ENCODE data around the gene SRRM2.

Gene SRRM2

DNA sequence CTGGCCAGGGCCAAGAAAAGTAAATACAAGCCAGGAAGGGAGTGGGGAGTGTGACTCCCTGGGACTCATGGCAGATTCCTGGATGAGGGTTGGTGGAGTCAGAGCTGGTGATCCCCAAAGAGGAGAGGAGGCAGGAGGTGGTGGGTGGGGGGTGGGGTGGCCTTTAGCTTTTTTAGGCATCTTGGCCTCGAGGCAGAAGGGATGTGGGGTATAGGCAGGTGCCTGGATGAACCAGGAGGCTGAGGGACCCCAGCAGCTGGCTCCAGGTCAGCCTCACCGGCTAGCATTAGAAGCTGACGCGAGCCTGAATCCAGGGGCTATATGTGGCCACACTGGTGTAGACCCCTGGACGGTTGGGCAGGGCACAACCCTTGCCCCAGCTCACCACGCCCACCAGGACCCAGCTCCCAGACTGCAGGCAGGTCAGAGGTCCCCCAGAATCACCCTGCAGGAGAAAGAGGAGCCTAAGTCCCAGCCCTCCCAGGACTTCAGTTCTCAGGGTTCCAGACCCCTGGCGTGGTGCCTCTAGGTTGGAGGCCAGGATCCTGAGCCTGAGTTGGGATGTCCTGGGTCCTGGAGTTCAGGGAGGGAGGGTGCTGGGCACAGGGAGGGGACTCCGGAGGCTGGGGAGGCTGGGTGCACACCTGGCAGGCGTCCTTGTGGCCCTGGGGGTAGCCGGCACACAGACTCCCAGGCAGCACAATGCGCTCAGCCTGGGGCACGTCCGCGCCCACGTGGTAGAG, 32.1 kb downstream of the SRRM2 start:
- Histone ChIP-seq H3K4me3 (ENCODE audit: low read length) (no peak overlapping the region), H3K36me3 (ENCODE audit: insufficient read depth, low read length) (no peaks in the 10 kb centered on the region), H3K9me3 (replicated peaks; ENCODE audit: low read length) (no peaks in the 10 kb centered on the region), H3K27me3 (ENCODE audit: control insufficient read depth, insufficient read depth, low read length) (peaks cover 43% of the 10 kb centered on the region), H3K4me1 (ENCODE audit: control insufficient read depth, insufficient read depth, low read length) (no peaks in the 10 kb centered on the region), H3K9ac (ENCODE audit: low read depth, low read length) (no peak overlapping the region), H3K4me2 (ENCODE audit: low read length) (peak overlapping the region; percentile 59)

DNA sequence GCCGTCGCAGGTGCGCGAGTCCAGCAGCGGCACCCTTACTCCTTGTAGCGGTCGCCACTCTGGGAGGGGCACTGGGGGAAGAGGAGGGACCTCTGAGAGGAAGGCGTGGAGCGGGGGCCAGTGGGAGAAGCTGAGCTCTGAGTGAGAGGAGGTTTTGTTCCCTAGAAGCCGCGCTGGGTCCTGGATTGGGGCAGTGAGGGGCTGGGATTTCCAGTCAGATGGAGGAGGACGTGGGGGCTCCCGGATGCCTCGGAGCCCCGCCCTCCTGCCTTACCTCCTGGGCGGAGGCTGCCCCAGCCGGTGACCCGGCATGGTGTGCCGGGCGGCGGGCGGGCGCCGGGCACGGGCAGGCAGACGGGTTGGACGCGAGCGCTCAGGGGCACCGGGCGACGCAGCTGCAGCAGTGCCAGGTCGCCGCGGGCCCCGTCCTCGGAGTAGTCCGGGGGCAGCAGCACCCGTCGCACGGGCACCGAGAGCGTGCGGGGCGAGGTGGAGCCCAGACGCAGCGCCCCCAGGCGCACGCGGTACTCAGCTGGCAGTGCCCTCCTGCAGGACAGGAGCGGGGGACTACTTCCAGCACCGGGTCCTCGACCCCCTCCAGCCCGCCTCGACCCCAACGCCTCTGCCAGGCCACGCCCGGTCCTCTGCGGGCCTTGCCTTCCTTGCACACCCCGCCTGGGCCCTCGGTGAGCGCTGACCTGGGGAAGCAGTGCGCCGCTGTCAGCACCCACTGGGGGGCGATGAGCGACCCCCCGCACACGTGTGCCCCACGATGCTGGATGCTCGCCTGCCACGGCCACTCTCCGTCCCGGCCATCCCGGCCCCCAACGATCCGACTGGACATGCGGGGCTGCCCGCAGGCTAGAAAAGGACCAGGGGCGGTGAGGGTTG, 32.9 kb downstream of the SRRM2 start:
- Histone ChIP-seq H3K4me3 (ENCODE audit: low read length) (no peak overlapping the region), H3K9me3 (replicated peaks; ENCODE audit: low read length) (no peaks in the 10 kb centered on the region), H3K4me2 (ENCODE audit: low read length) (peak overlapping the region; percentile 59), H3K27me3 (ENCODE audit: control insufficient read depth, insufficient read depth, low read length) (peaks cover 44% of the 10 kb centered on the region), H3K36me3 (ENCODE audit: insufficient read depth, low read length) (no peaks in the 10 kb centered on the region), H3K4me1 (ENCODE audit: control insufficient read depth, insufficient read depth, low read length) (no peaks in the 10 kb centered on the region), H3K9ac (ENCODE audit: low read depth, low read length) (no peak overlapping the region)

DNA sequence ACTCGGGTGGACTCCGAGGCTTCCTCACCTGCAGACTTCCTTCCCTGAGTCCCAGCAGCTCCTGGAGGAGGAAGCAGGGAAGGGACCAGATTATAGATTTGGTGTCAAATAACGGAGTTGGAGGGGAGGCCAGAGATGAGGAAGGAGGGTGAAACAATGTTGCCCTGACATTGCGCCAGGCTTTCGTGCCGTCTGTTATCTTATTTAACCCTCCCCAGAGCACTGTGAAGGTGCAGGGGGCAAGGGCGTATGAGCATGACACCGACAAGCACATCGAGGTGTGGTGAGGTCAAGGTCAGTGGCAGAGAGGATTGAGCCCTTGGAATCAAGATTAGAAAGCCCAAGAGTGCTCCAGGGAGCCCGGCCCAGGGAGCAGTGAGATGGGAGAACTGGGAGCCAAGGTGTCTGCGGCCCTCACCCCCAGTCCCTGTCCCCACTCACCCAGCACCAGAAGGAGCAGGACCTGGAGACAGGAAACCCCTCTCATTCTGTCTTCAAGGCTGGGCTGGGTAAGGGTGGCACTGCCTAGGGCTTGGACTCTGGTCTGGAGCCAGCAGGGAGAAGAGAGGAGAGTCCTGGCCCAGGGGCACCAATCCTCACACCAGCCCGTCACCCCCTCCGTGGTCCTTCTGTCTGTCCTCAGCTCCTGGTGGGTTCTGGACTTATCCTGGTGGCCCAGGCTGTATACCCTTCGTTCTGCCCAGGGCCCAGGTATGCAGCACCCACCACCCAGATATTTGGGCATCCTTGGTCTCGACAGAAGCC, 33.8 kb downstream of the SRRM2 start:
- no peak overlapping the region for H3K4me2 ChIP-seq (ENCODE audit: low read length)
- H3K9ac ChIP-seq (ENCODE audit: low read depth, low read length) = no peak overlapping the region
- no peaks in the 10 kb centered on the region for H3K36me3 ChIP-seq (ENCODE audit: insufficient read depth, low read length)
- no peak overlapping the region for H3K4me3 ChIP-seq (ENCODE audit: low read length)
- no peaks in the 10 kb centered on the region for H3K9me3 ChIP-seq (replicated peaks; ENCODE audit: low read length)
- no peaks in the 10 kb centered on the region for H3K4me1 ChIP-seq (ENCODE audit: control insufficient read depth, insufficient read depth, low read length)
- H3K27me3 ChIP-seq (ENCODE audit: control insufficient read depth, insufficient read depth, low read length) = peaks cover 53% of the 10 kb centered on the region

DNA sequence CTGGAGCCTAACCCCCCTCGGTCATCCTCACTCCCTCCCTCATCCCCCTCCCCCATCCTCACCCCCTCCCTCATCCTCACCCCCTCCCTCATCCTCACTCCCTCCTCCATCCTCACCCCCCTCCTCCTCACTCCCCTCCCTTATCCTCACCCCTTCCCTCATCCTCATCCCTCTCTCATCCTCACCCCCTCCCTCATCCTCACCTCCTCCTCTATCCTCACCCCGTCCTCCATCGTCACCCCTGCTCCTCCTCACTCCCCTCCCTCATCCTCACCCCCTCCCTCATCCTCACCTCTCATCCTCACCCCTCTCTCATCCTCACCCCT, 34.4 kb downstream of the SRRM2 start:
- no peak overlapping the region for H3K4me3 ChIP-seq (ENCODE audit: low read length)
- H3K9me3 ChIP-seq (replicated peaks; ENCODE audit: low read length) = no peaks in the 10 kb centered on the region
- H3K27me3 ChIP-seq (ENCODE audit: control insufficient read depth, insufficient read depth, low read length) = peaks cover 57% of the 10 kb centered on the region
- H3K9ac ChIP-seq (ENCODE audit: low read depth, low read length) = no peak overlapping the region
- no peak overlapping the region for H3K4me2 ChIP-seq (ENCODE audit: low read length)
- H3K36me3 ChIP-seq (ENCODE audit: insufficient read depth, low read length) = no peaks in the 10 kb centered on the region
- H3K4me1 ChIP-seq (ENCODE audit: control insufficient read depth, insufficient read depth, low read length) = no peaks in the 10 kb centered on the region

DNA sequence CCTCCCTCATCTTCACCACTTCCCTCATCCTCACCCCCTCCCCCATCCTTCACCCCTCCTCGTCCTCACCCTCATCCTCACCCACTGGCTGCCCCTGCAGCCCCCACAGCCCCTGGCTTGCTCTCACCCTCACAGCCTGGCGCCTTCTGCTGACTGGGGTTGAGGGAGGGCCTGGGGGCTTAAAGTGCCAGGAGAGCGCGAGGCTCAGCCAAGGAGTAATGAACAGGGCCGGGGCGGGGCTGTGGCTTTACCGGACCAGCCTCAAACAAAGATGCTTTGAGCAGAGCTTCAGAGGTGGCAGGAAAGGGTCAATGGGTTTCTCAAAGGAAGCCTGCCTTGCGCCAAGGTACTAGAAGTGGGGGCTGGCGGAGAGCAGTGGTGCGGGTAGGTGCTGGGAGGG, 35.0 kb downstream of the SRRM2 start, which contains the start of gene PRSS33:
PRSS33 (minus strand) TSS at position 155 of the 400 bp plus-strand sequence. CDS start 1,013 bp downstream, outside the sequence.
- H3K4me1 ChIP-seq (ENCODE audit: control insufficient read depth, insufficient read depth, low read length) = no peaks in the 10 kb centered on the region
- peaks cover 57% of the 10 kb centered on the region for H3K27me3 ChIP-seq (ENCODE audit: control insufficient read depth, insufficient read depth, low read length)
- H3K36me3 ChIP-seq (ENCODE audit: insufficient read depth, low read length) = no peaks in the 10 kb centered on the region
- no peak within 1 kb of the TSS for H3K4me2 ChIP-seq (ENCODE audit: low read length)
- no peak within 1 kb of the TSS for H3K4me3 ChIP-seq (ENCODE audit: low read length)
- no peak within 1 kb of the TSS for H3K9ac ChIP-seq (ENCODE audit: low read depth, low read length)
- H3K9me3 ChIP-seq (replicated peaks; ENCODE audit: low read length) = no peaks in the 10 kb centered on the region

DNA sequence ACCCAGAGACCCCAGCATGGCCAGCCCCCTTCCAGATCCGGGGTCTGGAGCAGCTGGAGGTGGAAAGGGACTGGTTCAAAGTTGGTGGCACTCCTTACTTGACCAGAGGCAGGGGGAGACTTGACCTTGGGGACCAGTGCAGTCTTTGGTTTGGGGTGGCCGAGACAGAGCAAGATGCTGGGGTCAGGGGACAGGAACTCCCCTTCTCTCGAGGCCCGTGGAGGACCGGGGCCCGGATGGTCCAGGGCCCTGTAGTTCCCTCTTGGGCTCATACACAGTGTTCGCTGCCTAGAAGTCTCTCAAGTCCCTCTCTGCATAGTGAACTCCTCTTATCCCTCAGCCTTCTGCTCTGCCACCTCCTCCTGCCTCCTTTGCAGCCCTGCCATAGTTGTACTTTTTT, 35.5 kb downstream of the SRRM2 start:
- H3K9ac ChIP-seq (ENCODE audit: low read depth, low read length) = no peak overlapping the region
- H3K9me3 ChIP-seq (replicated peaks; ENCODE audit: low read length) = no peaks in the 10 kb centered on the region
- no peak overlapping the region for H3K4me3 ChIP-seq (ENCODE audit: low read length)
- H3K36me3 ChIP-seq (ENCODE audit: insufficient read depth, low read length) = no peaks in the 10 kb centered on the region
- peaks cover 57% of the 10 kb centered on the region for H3K27me3 ChIP-seq (ENCODE audit: control insufficient read depth, insufficient read depth, low read length)
- no peak overlapping the region for H3K4me2 ChIP-seq (ENCODE audit: low read length)
- H3K4me1 ChIP-seq (ENCODE audit: control insufficient read depth, insufficient read depth, low read length) = no peaks in the 10 kb centered on the region

DNA sequence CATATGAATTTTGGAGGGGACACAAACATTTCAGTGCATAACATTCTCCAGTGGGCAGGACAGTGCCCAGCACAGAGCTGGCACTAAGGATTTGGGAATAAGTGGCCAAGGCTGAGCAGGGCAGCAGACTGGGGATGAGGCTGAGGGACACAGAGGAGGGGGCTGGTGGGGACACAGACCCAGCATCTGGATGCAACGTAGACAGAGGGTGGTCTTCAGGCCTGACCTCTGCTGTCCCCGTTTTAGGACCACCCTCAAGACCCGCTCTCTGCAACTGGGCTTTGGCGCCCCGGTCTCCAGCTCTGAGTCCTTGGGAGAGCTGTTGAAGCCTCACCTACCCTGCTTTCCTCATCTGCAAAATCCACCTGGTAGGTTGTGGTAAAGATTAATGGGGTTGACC, 38.2 kb downstream of the SRRM2 start:
- Histone ChIP-seq H3K9me3 (replicated peaks; ENCODE audit: low read length) (no peaks in the 10 kb centered on the region), H3K4me1 (ENCODE audit: control insufficient read depth, insufficient read depth, low read length) (no peaks in the 10 kb centered on the region), H3K4me3 (ENCODE audit: low read length) (no peak overlapping the region), H3K36me3 (ENCODE audit: insufficient read depth, low read length) (no peaks in the 10 kb centered on the region), H3K4me2 (ENCODE audit: low read length) (no peak overlapping the region), H3K9ac (ENCODE audit: low read depth, low read length) (no peak overlapping the region), H3K27me3 (ENCODE audit: control insufficient read depth, insufficient read depth, low read length) (peaks cover 54% of the 10 kb centered on the region)

DNA sequence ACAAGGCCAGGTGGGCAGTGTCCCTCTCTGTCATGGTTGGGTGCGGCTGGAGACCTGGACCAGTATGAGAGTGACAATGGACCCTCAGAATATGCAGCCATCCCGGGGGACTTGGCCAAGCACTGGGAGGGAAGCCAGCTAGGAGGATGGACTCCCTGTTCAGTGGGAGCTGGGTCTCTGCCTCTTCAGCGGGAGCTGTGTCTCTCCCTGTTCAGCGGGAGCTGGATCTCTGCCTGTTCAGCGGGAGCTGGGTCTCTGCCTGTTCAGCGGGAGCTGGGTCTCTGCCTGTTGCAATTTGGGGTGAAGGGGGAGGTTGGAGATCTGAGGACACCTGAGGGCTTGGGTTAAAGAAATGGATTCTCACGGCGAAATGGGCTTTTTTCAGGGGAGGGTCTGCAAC, 38.7 kb downstream of the SRRM2 start:
- Histone ChIP-seq H3K4me3 (ENCODE audit: low read length) (no peak overlapping the region), H3K36me3 (ENCODE audit: insufficient read depth, low read length) (no peaks in the 10 kb centered on the region), H3K4me1 (ENCODE audit: control insufficient read depth, insufficient read depth, low read length) (no peaks in the 10 kb centered on the region), H3K9ac (ENCODE audit: low read depth, low read length) (no peak overlapping the region), H3K27me3 (ENCODE audit: control insufficient read depth, insufficient read depth, low read length) (peaks cover 54% of the 10 kb centered on the region), H3K4me2 (ENCODE audit: low read length) (no peak overlapping the region), H3K9me3 (replicated peaks; ENCODE audit: low read length) (no peaks in the 10 kb centered on the region)

DNA sequence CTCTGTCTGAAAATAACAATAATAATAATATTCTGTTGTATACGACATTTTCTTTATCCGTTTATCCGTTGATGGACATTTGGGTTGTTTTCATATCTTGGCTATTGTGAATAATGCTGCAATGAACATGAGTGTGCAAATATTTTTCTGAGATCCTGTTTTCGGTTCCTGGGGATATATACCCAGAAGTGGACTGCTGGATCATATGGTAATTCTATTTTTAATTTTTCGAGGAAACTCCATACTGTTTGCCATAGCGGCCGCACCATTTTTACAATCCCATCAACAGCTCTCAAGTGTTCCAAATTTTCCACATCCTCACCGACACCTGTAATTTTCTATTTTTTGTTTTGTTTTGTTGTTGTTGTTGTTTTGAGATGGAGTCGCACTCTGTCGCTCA, 40.5 kb downstream of the SRRM2 start:
- Histone ChIP-seq H3K9ac (ENCODE audit: low read depth, low read length) (no peak overlapping the region), H3K36me3 (ENCODE audit: insufficient read depth, low read length) (no peaks in the 10 kb centered on the region), H3K4me2 (ENCODE audit: low read length) (no peak overlapping the region), H3K4me1 (ENCODE audit: control insufficient read depth, insufficient read depth, low read length) (no peaks in the 10 kb centered on the region), H3K4me3 (ENCODE audit: low read length) (no peak overlapping the region), H3K27me3 (ENCODE audit: control insufficient read depth, insufficient read depth, low read length) (peaks cover 45% of the 10 kb centered on the region), H3K9me3 (replicated peaks; ENCODE audit: low read length) (no peaks in the 10 kb centered on the region)

DNA sequence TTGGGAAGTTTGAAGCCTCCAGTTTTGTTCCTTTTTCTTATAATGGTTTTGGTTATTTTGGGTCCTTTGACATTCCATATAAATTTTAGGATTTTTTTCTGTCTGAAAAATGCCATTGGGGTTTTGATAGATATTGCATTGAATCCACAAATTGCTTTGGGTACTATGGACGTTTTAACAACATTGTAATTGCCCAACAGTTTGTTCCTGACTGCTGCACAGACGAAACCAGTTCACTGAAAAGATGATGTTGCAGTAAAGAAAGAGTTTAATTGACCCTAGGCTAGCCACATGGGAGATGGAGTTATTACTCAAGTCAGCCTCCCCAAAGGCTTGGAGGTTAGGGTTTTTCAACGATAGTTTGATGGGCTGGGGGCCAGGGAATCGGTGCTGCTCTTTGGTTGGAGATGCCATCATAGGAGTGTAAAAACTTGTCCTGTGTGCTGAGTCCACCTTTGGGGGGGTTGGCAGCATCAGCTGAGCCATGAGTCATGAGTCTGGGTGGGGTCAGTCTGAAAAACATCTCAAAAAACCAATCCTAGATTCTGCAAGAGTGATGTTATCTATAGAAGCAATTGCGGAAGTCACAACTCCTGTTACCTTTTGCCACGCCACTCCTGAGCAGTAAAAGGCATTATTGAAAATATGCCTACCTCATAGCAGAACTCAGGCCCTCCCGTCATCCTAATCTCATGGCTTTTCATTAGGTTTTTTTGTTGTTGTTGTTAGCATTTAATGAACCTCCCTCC, 43.1 kb downstream of the SRRM2 start:
- Histone ChIP-seq H3K27me3 (ENCODE audit: control insufficient read depth, insufficient read depth, low read length) (peaks cover 36% of the 10 kb centered on the region), H3K4me2 (ENCODE audit: low read length) (no peak overlapping the region), H3K36me3 (ENCODE audit: insufficient read depth, low read length) (no peaks in the 10 kb centered on the region), H3K9me3 (replicated peaks; ENCODE audit: low read length) (no peaks in the 10 kb centered on the region), H3K4me3 (ENCODE audit: low read length) (no peak overlapping the region), H3K4me1 (ENCODE audit: control insufficient read depth, insufficient read depth, low read length) (no peaks in the 10 kb centered on the region), H3K9ac (ENCODE audit: low read depth, low read length) (no peak overlapping the region)

DNA sequence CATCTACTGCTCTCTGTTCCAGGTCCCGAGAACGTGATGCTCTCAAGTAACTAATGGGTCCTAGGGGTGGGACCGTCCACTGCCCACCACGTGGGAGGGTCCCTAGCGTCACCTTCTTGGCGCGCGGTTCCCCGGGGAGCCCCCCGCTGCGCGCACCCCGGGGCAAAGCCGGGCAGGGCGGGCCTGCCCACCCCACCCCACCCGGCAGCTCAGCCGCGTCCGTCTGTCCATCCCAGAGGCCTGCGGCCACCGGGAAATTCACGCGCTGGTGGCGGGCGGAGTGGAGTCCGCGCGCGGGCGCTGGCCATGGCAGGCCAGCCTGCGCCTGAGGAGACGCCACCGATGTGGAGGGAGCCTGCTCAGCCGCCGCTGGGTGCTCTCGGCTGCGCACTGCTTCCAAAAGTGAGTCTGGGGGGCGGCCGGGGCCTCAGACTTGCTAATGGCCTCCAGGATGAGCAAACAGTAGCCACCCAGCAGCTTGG, 46.3 kb downstream of the SRRM2 start:
- Histone ChIP-seq H3K9me3 (replicated peaks; ENCODE audit: low read length) (peaks cover 3% of the 10 kb centered on the region), H3K4me2 (ENCODE audit: low read length) (no peak overlapping the region), H3K9ac (ENCODE audit: low read depth, low read length) (no peak overlapping the region), H3K4me1 (ENCODE audit: control insufficient read depth, insufficient read depth, low read length) (no peaks in the 10 kb centered on the region), H3K36me3 (ENCODE audit: insufficient read depth, low read length) (no peaks in the 10 kb centered on the region), H3K27me3 (ENCODE audit: control insufficient read depth, insufficient read depth, low read length) (peaks cover 21% of the 10 kb centered on the region), H3K4me3 (ENCODE audit: low read length) (no peak overlapping the region)
